HG02610 (cell line): ENCODE data around the gene SMIM20.
"Not testable (repeated sequence)": the region's sequence is repeated elsewhere in the genome, so short reads cannot be mapped to it uniquely, and the experiment has no call there.

Source experiments
- ATAC-seq: cut with Tn5 transposase; IDR thresholded peaks from one replicate; pipeline ENCODE4 v1.9.1; 2021; ENCODE audit warnings: mild to moderate bottlenecking, moderate library complexity; ENCODE audit not compliant: unreplicated experiment

The SMIM20 gene

DNA sequence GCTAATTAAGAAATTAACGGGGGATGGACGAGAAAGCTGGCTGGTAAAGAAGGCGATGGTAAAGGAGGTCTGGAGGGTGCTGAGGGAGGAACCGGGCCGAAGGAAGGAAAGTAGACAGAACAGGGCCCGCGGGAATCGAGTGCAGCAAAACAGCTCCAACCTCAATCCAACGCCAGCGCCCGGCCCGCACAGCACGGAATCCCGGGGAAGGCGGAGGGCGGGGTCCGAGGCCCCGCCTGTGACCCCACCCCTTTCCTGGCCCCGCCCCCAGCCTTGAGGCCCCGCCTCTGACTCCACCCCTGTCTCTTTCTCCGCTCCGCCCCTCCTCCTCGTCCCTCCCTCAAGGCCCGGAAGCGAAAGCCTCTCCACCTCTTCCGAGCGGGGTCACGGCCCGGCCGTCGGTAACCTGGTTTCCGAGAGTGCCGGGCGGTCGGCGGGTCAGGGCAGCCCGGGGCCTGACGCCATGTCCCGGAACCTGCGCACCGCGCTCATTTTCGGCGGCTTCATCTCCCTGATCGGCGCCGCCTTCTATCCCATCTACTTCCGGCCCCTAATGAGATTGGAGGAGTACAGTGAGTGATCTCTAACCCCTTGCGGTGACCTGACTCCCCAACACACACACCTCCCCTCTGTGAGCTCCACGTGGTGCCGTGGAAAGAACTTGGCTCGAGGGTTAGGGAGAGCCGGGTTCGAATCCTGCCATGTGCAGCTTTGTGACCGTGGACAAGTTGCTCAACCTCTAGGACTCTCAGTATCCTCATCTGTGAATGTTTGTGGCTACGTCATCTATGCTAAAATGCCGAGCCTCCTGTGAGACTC is at the start of gene SMIM20:
SMIM20 (plus strand) TSS at position 370 of the 819 bp plus-strand sequence; CDS start at position 464, 94 bp downstream.
- peak; percentile 96 for ATAC-seq

DNA sequence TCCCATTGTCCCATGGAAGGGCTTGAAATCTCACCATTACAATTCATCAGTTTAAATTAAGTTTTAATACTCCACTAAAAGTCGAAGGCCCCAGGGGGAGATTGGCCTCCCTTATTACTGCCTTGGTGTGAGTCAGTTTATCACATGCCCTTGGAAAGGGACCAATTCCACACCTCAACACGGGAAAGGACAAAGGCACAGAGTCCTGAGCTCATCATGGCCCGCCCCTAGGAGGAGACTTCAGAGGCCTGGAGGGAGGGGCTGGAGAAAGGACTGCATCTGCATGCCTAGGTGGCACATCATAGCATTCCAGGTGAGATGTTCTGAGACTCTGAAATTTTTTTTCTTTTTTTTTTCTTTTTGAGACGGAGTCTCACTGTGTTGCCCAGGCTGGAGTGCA is 48.4 kb upstream of the SMIM20 start:
- no peak for ATAC-seq

GRCh38 chr4:25866401-25866800 is 47.6 kb upstream of the SMIM20 start:
- ATAC-seq, result not testable (repeated sequence)

DNA sequence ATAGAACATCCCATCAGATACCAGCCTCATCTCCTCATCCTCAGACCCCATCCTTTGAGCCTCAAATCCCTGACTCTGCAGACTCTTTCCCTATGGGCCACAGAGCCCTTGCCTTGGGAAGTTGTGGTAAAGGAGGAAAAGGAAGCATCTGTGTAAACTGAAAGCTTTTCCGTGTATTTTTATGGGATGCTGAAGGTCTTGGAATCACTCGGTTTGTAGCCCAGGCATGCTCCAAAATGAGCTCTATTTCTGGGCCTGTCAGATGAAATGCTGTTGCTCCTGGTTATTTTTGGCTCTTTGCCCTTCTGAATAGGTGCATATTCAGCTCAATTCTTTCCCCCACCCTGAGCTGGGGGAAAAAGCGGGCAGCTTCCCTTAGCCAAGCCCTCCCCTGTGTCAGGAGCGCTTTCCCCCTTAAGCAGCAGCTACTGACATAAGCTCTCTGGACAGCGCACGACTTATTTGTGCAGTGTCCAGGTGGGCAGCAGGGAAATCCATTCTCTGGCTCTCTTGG is 46.2 kb upstream of the SMIM20 start:
- no peak for ATAC-seq

GRCh38 chr4:25870081-25870480 is 43.9 kb upstream of the SMIM20 start:
- peak; percentile 60 for ATAC-seq

DNA sequence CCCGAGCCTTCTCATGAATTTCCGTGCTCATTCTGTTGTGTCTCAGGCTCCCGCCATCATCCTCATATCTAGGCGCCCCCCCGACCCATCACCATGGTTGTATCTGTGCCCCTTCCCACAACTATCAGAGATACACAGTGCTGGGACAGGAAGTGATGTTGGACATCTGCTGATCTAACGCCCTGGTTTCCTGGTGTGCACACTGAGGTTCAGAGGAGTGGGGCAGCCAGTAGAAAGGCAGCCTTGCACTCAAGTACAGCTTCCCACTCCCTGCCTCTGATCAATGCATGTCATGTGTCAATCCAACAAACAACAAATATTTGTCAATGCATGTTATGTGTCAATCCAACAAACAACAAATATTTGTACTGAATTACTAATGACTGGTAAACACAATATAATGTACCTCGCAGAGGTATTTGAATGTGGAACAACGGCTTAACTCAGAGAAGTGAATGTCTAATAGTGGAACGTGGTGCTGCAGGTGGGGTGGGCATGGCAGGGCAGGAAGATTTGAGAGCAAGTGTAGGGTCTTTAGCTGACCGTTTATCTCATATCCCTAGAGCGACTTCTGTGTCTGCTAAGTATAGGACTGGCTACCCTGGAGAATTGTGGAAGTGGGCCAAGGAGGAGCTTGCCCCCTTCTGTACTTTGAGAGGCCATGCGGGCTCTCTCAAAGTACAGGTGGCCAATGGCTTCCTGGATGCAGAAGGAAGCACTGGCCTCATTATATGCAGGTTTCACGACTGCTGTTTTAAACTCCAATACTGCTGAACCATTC is 41.0 kb upstream of the SMIM20 start:
- ATAC-seq, result no peak

DNA sequence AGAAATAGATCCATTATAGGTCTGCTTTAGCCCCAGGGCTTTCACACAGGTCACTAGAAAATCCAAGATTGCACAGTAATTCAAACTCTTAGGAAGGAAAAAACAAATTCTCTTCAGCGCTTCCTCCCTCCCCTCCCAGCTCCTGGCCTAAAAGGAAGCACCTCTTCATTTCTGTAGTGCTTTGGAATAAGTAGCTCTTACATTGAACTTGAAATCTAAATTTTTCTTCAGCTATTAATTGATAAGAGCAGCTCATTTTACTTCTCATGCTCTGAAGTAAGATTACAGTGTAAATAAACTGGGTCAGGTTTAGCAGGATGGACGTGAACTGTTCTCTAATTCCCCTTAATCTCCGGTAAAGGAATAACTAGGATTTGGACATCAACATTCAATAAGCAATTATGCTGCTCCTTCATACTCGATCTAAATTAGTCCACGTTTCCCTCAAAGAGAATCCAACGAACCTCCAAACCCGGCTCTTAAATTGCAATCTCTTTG is 40.3 kb upstream of the SMIM20 start:
- no peak for ATAC-seq

DNA sequence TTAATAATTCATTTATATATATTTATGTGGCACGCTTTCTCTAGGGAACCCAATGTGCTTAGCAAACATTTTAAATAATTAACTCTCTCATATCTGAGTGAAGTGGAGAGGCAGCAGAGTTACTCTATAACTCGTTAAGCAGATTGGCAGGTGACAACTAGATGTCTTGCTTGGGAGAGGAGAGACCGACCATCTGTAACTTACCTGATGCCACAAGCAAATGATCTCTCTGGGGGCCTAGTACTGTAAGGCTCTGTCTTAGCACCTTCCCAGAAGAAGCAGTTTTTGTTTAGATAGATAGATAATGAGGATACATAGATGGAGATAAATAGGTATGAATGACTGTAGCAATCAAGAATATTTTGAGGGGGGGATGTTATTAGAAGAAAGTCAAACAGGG is 39.4 kb upstream of the SMIM20 start:
- ATAC-seq, result peak; percentile 57

DNA sequence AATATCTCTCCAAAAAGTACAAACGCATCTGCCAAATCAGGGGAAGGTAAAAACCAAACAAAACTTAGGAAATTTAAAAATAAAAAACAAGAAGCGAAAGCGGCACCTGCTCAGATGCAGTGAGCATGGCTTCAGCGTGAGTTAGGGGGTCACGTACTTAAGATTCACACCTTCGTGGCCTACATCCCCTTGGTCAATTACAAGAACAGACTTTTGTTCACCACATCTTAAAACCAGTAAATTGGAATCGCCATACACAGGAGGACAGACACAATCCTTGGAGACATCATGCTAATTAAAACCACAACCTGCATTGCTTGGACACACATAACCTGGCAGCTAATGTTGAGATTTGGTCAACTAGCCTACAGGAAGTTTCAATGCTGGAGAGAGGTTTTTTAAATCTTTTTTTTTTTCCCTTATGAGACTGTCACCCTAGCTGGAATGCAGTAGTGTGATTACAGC is 38.7 kb upstream of the SMIM20 start:
- peak; percentile 67 for ATAC-seq

DNA sequence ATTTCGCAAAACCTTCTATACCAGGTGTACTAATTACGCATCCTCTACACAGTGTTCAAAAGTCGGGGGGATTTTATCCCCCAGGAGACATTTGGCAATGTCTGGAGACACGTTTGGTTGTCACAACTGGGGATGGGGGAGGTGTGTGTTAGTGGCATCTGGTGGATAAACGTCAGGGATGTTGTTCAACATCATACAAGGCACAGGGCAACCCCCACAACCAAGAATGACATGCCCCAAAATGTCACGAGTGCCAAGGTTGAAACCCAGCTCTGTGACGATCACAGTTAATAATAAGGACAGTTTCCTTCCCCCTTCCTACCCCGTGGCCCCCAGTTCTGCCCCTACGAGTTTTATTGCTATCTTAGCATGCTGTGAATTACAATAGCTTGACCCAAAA is 35.3 kb upstream of the SMIM20 start:
- no peak for ATAC-seq

DNA sequence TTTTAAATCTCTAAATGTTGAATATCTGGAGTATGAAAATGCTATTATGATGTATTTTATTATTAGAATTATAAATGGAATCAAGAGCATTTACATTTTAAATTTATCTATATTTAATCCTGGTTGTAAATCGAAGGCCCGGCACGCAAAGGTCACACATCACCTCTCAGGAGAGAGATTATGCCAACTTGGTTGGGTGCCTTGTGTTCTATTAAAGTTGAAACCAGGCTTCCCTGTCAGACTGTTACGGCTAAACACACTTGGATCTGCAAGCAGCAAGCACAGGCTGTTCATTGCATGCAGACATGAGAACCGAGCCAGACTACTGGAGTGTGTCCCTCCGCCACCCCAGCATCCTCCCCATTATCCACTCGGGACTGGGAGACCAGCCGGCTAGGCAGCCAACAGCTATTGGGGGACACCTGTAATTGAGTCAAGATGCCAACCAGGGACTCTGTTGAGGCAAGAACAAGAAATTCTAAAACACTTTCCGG is 34.9 kb upstream of the SMIM20 start:
- no peak for ATAC-seq

DNA sequence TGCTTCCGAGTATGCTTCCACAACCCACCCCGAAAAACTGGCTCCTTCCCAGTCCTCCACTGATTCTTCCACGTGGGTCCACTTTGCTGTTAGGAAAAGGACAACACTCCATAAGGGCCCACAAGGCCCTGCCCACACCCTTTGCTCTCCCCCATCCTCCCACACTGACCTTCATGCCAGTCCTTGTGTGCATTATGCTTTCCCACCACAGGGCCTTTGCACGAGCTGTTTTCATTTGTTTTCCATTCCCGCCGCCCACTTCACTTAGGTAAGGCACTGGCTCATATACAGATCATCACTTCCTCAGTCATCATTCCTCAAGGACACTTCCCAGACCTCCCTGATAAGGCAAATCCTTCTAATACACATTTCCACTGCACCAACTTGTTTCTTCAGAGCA is 34.4 kb upstream of the SMIM20 start:
- no peak for ATAC-seq

GRCh38 chr4:25879991-25880651 is 33.9 kb upstream of the SMIM20 start:
- ATAC-seq, result no peak

- ATAC-seq, result no peak
These were observed 32.8 kb upstream of the SMIM20 start for GRCh38 chr4:25881193-25881592.

DNA sequence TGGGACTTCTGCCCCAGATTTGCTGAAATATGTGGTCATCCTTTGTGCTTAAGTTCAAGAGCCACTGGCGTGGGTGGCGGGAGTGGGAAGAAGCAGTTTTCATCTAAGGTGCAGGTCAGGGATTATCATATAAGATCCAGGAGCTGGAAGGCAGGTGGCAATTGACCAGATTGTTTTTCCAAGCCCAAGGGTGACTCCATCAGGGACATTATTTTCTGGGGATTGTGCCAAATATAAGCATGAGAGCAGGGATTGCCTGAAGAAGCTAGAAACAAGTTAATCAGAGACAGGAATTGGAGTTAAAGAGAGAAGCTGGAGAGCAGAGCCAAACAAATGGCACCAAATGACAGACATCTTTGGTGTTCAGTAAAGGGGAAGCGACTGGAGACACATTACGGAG is 31.8 kb upstream of the SMIM20 start:
- ATAC-seq, result no peak

GRCh38 chr4:25883565-25883964 is 30.5 kb upstream of the SMIM20 start:
- ATAC-seq, result no peak

- peak; percentile 83 for ATAC-seq
These were observed 29.8 kb upstream of the SMIM20 start for GRCh38 chr4:25884031-25884782.

DNA sequence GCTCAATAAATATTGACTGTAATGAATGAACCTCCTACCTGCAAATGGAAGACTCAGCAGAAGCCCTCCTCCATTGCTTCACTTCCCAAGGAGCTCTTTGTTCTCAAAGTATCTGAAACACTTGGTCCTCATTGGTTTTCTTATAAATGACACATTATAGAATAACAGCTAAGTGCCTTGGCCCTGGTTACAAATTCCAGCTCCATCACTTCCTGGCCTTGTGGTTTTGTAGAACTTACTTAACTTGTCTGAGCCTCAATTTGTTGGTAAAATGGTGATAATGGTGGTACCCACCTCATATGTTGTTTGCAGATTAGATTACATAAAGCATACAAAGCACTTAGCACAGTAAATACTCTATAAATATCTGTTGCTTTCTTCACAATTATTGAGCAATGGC is 25.2 kb upstream of the SMIM20 start:
- ATAC-seq, result no peak

DNA sequence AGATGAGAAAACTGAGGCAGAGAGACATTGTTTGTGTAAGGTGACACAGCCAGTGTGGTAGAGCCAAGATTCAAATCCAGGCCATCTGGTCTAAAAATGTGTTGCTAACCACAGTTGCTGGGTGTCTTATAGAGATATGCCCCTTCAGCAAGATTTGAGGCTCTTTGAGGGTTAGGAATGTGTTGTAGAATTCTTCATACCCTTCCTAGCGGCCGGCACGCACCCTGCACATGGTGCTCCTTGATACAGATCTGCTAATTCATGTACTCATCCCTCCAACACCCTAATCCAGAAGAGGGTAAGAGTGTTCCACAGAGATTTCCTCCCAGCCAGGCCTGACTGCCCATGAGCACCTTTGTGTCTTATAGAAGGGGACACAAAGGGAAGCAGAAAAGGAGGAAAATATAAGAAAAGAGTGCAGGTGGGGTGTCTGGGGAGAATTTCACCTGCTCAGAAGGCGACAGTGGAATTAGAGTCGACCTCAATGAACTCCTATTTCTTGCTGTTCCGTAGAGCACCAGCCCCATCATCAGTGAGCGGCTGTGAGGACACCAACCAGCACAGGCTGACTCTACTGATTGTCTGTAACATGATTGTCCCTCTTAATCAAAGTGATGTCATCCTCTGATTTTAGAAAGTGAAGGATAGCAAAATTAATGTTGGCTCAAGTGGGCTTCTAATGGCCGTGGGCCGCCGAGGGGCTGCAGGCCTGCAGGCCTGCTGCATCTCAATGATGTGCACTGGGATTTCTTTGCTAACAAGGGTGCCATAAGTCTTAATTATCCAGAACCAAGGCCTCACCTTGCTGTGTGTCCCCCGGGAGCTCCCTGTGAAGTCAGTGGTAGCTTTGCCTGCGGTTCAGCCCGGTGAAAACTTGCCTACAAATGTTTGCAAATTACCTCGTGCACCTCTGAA is 24.2 kb upstream of the SMIM20 start:
- no peak for ATAC-seq
